Keratinocyte (primary cell): Measurements from ENCODE around the gene CACNA1S. TPM values are rescaled to one million over a fixed set of nuclear protein-coding genes. Genes with fewer than 3 reads are reported as not detected.

Experiments
- DNase-seq: peaks from one replicate; pipeline ENCODE4 v3.0.0-alpha.2; 2011; ENCODE audit warnings: low read depth, missing footprints, low spot score
- FAIRE-seq: peaks from 2 replicates; lab custom pipeline; 2011; peaks lifted over from hg19 to GRCh38; lab: Jason Lieb, UNC
- H2AFZ ChIP-seq: 2 replicates; pipeline ENCODE4 v1.6.0; 2012; ENCODE audit warnings: low read length, control low read depth, inconsistent platforms; ENCODE audit not compliant: control insufficient read depth
- H3K27ac ChIP-seq: 2 replicates; pipeline ENCODE4 v1.5.1; 2011; ENCODE audit warnings: low read length; ENCODE audit not compliant: control insufficient read depth, insufficient read depth
- H3K27me3 ChIP-seq: 3 replicates; pipeline ENCODE4 v1.6.0; 2011; ENCODE audit warnings: low read length; ENCODE audit not compliant: control insufficient read depth, insufficient read depth; ENCODE audit errors: extremely low read depth
- H3K36me3 ChIP-seq, 2 experiments: 2 replicates in 1 of 2; 3 replicates in 1 of 2; pipeline ENCODE4 v1.5.1; 2011; ENCODE audit warnings: low read length in 2 of 2, mild to moderate bottlenecking in 1 of 2; ENCODE audit not compliant: control insufficient read depth in 2 of 2, insufficient read depth in 2 of 2; ENCODE audit errors: extremely low read depth in 1 of 2
- H3K4me1 ChIP-seq: 3 replicates; pipeline ENCODE4 v1.5.1; 2011; ENCODE audit warnings: low read length; ENCODE audit not compliant: control insufficient read depth, insufficient read depth; ENCODE audit errors: extremely low read depth
- H3K4me2 ChIP-seq: 3 replicates; pipeline ENCODE4 v1.6.0; 2011; ENCODE audit warnings: low read depth, low read length; ENCODE audit not compliant: control insufficient read depth, insufficient read depth; ENCODE audit errors: extremely low read depth
- H3K4me3 ChIP-seq, 3 experiments: fragments of 200-600 bp in 1 of 3; sonication (generic) in 1 of 3; 2 replicates in 2 of 3; 3 replicates in 1 of 3; pipeline ENCODE4 v1.5.1; 2011 to 2016; ENCODE audit warnings: low read length in 3 of 3, mild to moderate bottlenecking in 3 of 3, control low read depth in 2 of 3, inconsistent platforms in 1 of 3, low read depth in 1 of 3, mixed read lengths in 1 of 3, mixed run types in 1 of 3, moderate library complexity in 1 of 3; ENCODE audit not compliant: control insufficient read depth in 2 of 3, insufficient read depth in 2 of 3; ENCODE audit errors: extremely low read depth in 1 of 3
- H3K79me2 ChIP-seq: 2 replicates; pipeline ENCODE4 v1.6.0; 2012; ENCODE audit warnings: low read length; ENCODE audit not compliant: control insufficient read depth, insufficient read depth
- H3K9ac ChIP-seq: 3 replicates; pipeline ENCODE4 v1.6.0; 2011; ENCODE audit warnings: low read length; ENCODE audit not compliant: control insufficient read depth, insufficient read depth; ENCODE audit errors: extremely low read depth
- H3K9me1 ChIP-seq: 3 replicates; pipeline ENCODE4 v1.6.0; 2011; ENCODE audit warnings: low read length; ENCODE audit not compliant: control insufficient read depth, insufficient read depth; ENCODE audit errors: extremely low read depth
- H3K9me3 ChIP-seq: 2 replicates; pipeline ENCODE4 v1.5.1; 2012; ENCODE audit warnings: low read depth, low read length; ENCODE audit not compliant: control insufficient read depth
- H4K20me1 ChIP-seq: 3 replicates; pipeline ENCODE4 v1.6.0; 2011; ENCODE audit warnings: low read length; ENCODE audit not compliant: control insufficient read depth, insufficient read depth; ENCODE audit errors: extremely low read depth
- EZH2 ChIP-seq: IDR thresholded peaks from one replicate; pipeline ENCODE4 v1.6.1; 2012; ENCODE audit warnings: inconsistent platforms, mild to moderate bottlenecking, low read length, moderate library complexity
- dilution Hi-C: fragments of 300-500 bp; cut with MboI; formaldehyde crosslinking; loops from one replicate; pipeline ENCODE4 v1.7.0; 2020; ENCODE audit warnings: low sequenced_read_pairs; ENCODE audit not compliant: extremely low pct_ligation_motif_present
- polyA plus RNA-seq, 5 experiments: library from polyadenylated mRNA; depleted of rRNA in 3 of 5; stranded (reverse) in 3 of 5; stranded (forward) in 1 of 5; unstranded in 1 of 5; fragments of >200 nt; gene quantifications; 1 replicate in 1 of 5; 2 replicates in 3 of 5; 3 replicates in 1 of 5; pipeline versions ENCODE4 v1.2.1 to v1.2.3, GENCODE V29; 2011 to 2012; ENCODE audit warnings: missing spikeins in 2 of 5, low read depth in 1 of 5, low replicate concordance in 1 of 5
- TF ChIP-seq, protein P1 (sequence below), 3 experiments: IDR thresholded peaks in 1 of 3; conservative IDR thresholded peaks in 1 of 3; optimal IDR thresholded peaks in 1 of 3; 2 replicates in 2 of 3; 3 replicates in 1 of 3; pipeline versions ENCODE3 to v1.5.1; 2011; ENCODE audit warnings: low read length in 3 of 3, mild to moderate bottlenecking in 3 of 3, moderate library complexity in 2 of 3, control low read depth in 1 of 3, inconsistent platforms in 1 of 3; ENCODE audit not compliant: insufficient read depth in 2 of 3; ENCODE audit errors: extremely low read depth in 1 of 3

The CACNA1S gene
- polyA plus RNA-seq, 1 donor (not counting 4 experiments of a cell fraction or from before 2014, with no cell fraction given) = not detected

- dilution Hi-C loops = no loop called here
- Histone ChIP-seq H2AFZ (no peak overlapping the region), H3K4me2 (no peak overlapping the region), H3K9ac (no peak overlapping the region), H3K4me3 (no peak overlapping the region), H3K27me3 (peaks cover under 1% of the 10 kb centered on the region), H3K9me1 (no peaks in the 10 kb centered on the region), H3K4me1 (peaks cover 6% of the 10 kb centered on the region), H3K36me3 (no peaks in the 10 kb centered on the region), H3K27ac (no peak overlapping the region), H4K20me1 (no peaks in the 10 kb centered on the region), H3K9me3 (no peaks in the 10 kb centered on the region), H3K79me2 (no peaks in the 10 kb centered on the region)
- no peak for DNase-seq
- no peak for FAIRE-seq
- TF ChIP-seq, protein P1, sequence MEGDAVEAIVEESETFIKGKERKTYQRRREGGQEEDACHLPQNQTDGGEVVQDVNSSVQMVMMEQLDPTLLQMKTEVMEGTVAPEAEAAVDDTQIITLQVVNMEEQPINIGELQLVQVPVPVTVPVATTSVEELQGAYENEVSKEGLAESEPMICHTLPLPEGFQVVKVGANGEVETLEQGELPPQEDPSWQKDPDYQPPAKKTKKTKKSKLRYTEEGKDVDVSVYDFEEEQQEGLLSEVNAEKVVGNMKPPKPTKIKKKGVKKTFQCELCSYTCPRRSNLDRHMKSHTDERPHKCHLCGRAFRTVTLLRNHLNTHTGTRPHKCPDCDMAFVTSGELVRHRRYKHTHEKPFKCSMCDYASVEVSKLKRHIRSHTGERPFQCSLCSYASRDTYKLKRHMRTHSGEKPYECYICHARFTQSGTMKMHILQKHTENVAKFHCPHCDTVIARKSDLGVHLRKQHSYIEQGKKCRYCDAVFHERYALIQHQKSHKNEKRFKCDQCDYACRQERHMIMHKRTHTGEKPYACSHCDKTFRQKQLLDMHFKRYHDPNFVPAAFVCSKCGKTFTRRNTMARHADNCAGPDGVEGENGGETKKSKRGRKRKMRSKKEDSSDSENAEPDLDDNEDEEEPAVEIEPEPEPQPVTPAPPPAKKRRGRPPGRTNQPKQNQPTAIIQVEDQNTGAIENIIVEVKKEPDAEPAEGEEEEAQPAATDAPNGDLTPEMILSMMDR (optimal IDR thresholded peaks at IDR 0.05 in 1 of 3, IDR thresholded peaks at IDR 0.05 in 1 of 3, conservative IDR thresholded peaks at IDR 0.05 in 1 of 3; ENCODE audit: extremely low read depth in 1 of 3, insufficient read depth in 2 of 3, low read length in 3 of 3) = no peak
- no peak for TF ChIP-seq EZH2
Observed at GRCh38 chr1:201061886-201062285, 50.3 kb downstream of the CACNA1S start.

DNA sequence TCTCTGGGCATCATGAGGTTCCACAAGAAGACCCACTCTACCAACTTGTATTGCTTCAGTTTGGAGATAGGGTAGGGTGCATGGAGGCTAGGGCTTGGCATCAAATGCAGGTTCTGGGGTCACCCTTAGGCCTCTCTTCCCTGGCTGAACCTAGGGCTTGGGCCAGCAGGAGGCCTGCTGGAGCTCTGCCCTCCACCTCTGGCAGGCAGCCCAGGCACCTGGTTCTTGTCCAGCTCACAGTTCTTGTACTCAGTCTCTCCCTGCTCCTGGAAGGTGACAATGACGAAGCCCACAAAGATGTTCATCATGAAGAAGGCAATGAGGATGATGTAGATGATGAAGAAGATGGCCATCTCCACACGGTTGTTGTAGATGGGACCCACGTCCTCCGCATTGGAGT, 51.2 kb downstream of the CACNA1S start:
- H3K27ac ChIP-seq = no peak overlapping the region
- no peaks in the 10 kb centered on the region for H3K79me2 ChIP-seq
- peaks cover 3% of the 10 kb centered on the region for H3K27me3 ChIP-seq
- no peak overlapping the region for H3K4me3 ChIP-seq
- TF ChIP-seq, protein P1 (optimal IDR thresholded peaks at IDR 0.05 in 1 of 3, IDR thresholded peaks at IDR 0.05 in 1 of 3, conservative IDR thresholded peaks at IDR 0.05 in 1 of 3; ENCODE audit: extremely low read depth in 1 of 3, insufficient read depth in 2 of 3, low read length in 3 of 3) = no peak
- no peak for TF ChIP-seq EZH2
- no peak overlapping the region for H3K4me2 ChIP-seq
- FAIRE-seq (no peak), DNase-seq (no peak)
- no peaks in the 10 kb centered on the region for H3K36me3 ChIP-seq
- dilution Hi-C loops = no loop called here
- no peak overlapping the region for H2AFZ ChIP-seq
- H3K9me1 ChIP-seq = no peaks in the 10 kb centered on the region
- no peak overlapping the region for H3K9ac ChIP-seq
- peaks cover 6% of the 10 kb centered on the region for H3K4me1 ChIP-seq
- H3K9me3 ChIP-seq = no peaks in the 10 kb centered on the region
- no peaks in the 10 kb centered on the region for H4K20me1 ChIP-seq
